LNCaP clone FGC (cell line): ENCODE measurements around the gene FASN.

Source experiments
- DNase-seq: peaks from one replicate; pipeline ENCODE4 v3.0.0-alpha.2; 2011; ENCODE audit warnings: low read depth
- H3K4me3 ChIP-seq: 2 replicates; pipeline ENCODE4 v1.5.1; 2011; ENCODE audit warnings: mild to moderate bottlenecking, low read depth, low read length, control low read depth
- TF ChIP-seq, protein P1 (sequence below): IDR thresholded peaks from 2 replicates; pipeline ENCODE4 v1.5.1; 2012; ENCODE audit warnings: mild to moderate bottlenecking; ENCODE audit not compliant: control insufficient read depth, insufficient read depth; ENCODE audit errors: extremely low read depth

The FASN gene

DNA sequence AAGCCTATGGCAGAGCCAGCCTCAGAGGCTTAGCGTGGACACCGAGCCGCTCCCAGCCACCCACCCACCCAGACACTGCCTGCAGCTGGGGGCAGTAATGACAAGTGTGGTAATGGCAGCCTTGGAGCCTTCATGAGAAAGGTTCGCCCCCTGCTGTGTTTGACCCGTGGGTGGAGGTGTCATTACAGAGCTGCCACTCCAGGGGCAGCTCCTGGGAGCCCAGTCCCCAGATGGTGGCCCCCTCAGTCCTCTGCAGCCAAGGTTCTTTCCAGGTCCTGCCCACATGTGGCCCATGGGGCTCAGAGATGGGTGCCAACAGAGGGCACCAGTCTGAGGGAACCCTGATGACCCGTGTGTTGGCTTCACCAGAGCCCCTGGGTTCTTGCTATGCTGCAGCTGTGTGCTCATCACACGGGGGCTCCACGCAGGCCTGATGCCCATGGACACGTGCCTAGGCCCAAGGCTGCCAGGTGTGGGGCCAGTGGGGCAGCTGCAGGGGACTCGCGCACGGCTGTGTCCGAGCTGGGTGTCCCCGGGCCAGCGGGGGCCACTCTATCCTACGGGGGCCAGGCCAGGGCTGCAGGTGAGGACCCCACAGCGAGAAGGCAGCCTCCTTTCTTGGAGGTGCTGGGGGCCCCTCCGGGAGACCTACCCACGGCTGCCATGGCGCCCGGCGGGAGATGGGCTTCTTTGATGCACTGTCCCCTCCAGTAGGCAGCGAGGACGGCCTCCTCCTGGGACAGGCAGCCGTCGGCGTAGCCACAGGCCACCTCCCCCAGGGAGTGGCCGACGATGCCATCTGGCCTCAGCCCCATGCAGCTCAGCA is 8.1 kb downstream of the FASN start:
- no peak for DNase-seq
- no peak overlapping the region for H3K4me3 ChIP-seq
- TF ChIP-seq, protein P1, sequence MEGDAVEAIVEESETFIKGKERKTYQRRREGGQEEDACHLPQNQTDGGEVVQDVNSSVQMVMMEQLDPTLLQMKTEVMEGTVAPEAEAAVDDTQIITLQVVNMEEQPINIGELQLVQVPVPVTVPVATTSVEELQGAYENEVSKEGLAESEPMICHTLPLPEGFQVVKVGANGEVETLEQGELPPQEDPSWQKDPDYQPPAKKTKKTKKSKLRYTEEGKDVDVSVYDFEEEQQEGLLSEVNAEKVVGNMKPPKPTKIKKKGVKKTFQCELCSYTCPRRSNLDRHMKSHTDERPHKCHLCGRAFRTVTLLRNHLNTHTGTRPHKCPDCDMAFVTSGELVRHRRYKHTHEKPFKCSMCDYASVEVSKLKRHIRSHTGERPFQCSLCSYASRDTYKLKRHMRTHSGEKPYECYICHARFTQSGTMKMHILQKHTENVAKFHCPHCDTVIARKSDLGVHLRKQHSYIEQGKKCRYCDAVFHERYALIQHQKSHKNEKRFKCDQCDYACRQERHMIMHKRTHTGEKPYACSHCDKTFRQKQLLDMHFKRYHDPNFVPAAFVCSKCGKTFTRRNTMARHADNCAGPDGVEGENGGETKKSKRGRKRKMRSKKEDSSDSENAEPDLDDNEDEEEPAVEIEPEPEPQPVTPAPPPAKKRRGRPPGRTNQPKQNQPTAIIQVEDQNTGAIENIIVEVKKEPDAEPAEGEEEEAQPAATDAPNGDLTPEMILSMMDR = no peak

DNA sequence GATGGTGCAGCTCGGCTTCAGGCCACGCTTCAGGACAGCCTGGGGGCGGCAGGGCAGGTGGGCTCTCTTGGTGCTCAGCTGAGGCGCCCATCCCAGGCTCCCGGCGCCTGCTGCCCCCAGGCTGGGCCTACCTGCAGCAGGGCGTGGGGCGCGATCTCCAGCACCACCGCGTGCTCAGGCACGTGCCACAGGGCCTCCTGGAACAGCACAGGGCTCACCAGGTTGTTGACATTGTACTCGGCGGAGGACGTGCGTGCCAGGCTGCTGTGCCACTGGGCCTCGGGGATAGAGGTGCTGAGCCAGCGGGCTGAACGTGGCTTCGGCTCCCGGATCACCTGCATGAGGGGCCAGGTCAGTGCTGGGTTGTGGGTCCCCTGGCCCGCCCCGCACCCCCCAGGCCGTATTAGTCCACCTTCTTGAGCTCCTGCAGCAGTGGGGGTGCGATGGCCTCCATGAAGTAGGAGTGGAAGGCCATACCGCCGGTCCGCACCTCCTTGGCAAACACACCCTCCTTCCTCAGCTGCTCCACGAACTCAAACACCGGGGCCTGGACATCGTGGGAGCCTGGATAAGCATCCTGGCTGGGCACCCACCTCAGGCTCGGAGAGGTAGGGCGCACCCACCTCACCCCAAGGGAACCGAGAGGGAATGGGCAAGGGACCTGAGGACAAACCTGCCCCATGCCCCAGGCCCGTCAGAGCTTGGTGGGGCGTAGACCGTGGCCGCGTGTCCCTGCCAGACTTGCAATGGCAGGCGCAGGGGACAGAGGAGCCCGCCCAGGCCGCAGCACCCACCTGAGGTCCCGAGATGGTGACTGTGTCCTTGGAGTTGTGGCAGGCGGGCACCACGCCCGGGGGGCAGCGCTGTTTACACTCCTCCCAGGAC is 9.0 kb downstream of the FASN start:
- TF ChIP-seq, protein P1 = no peak
- DNase-seq = no peak
- H3K4me3 ChIP-seq = no peak overlapping the region

DNA sequence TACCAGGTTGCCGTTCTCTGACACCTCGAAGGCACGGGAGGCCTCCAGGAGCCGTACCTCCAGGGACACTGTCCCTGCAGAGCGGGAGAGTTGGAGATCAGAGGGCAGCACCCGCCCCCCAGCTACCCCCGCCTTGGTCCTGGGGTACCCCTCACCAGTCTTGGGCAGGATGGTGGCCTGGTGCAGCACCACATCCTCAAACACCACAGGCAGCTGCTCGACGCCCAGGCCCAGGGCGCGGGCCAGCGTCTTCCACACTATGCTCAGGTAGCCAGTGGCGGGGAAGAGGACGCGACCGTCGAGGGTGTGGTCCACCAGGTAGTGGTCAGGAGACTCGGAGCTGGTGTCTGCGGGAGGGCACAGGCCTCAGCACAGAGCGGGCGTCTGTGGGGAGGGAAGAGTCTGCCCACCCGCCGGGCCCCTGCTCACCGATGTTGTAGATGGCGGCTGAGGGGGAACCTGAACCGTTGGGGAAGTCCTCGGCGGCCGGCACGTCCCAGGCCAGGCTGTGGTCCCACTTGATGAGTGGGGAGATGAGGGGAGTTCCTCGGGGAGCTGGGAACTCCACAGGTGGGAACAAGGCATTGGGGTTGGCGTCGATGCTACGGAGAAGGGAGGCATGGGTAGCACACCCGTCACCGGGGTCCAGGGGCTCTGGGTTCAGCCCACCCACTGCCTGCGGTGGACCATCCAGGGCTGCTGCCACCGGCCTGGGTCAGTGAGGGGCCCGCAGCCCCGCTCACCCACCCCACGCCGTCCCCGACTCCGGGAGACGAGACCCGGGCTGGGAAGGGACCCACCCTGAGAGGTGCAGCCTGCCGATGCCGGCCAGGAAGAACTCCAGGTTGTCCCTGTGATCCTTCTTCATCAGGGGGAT is 9.8 kb downstream of the FASN start:
- H3K4me3 ChIP-seq = no peak overlapping the region
- DNase-seq = no peak
- TF ChIP-seq, protein P1 = no peak

DNA sequence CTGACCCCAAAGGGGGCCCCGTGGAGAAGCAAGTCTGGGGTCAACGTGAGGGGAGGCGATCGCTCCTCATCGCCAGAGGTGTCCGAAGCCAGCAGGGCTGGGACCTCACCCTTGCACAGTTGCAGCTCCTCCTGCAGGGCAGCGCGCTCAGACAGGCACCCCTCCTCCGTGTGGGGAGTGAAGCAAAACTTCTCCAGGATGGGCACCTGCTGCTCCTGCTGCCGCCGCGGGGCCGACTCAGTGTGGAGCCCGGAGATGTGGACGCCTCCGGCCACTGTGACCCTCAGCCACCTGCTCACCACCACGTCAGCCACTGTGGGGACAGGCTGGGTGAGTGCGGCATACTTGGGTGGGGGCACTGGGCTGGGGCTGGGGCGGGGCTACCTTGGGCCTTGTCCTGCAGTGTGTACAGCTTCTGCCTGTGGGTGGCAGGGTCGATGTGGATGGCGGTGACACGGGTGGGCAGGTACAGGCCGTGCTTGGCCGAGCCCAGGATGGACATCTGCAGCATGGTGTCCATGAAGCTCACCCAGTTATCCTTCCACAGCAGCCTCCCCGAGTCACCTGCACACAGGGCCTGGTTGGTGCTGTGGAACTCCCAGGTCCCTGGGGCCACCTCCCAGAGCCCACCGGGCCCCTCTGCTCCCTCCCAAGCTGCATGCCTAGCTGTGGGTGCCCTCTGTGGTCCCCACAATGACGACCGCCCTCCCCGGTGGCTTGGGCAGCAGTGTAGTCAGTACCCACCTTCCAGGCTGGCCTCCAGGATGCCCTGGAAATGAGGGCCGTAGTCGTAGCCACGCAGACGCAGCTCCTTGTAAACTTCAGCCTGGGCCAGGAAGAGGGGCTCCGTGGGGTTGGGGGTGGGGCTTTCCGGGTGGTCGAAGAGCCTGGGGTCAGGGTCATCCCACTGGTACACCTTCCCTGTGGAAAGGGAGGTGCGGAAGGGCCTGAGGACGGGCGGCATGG is 10.8 kb downstream of the FASN start:
- TF ChIP-seq, protein P1 = no peak
- no peak overlapping the region for H3K4me3 ChIP-seq
- DNase-seq = no peak

DNA sequence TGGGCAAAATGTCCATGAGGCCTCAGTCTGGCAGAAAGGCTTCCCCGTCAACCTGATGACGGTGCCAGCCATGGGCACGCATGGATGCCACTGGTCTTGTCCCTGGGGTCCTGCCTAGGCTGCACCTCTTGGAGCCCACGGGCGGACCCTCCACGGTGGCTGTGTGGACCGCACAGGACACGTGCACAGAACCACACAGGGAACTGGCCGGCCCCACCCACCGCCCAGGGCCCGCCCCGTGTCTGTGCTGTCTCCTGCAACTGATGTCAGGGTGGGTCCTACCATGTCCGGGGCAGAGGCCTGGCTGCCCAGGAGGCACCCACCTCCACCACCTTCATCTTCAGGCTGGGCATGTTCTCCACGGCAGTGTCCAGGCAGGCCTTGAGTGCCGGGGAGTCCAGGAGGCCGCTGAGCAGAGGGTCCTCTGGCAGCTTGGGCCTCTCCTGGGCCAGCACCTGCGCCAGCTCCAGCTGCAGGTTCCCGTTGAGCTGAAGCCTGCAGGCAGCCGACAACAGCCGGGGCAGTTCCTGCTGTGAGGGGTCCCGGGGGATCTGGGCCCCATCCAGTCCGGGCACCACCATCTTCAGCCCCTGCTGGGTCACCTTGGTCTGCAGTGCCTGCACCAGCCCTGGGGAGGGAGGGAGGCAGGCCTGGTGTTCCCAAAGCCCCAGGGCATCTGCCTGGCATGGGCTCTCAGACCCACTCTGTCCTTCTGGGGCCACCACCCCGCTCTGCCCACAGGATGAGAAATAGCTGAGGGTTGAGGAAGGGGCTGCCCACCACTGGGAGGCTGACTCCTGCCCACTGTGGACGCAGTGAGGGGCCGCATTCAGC is 11.9 kb downstream of the FASN start:
- no peak overlapping the region for H3K4me3 ChIP-seq
- DNase-seq = no peak
- TF ChIP-seq, protein P1 = no peak
